ENCODE results near the gene MAGEB17. TPM values are rescaled to one million over a fixed set of nuclear protein-coding genes. Genes with fewer than 3 reads are reported as not detected.

MAGEB17 gene
- total RNA-seq, 1 experiment from 2014 or later: not detected

GRCh38 chrX:16123222-16123786 lies 44.0 kb upstream of the MAGEB17 start, which contains the start of gene GRPR:
TSS of gene GRPR (plus strand) at chrX:16123565. CDS start at chrX:16123954, 389 bp downstream.
- no peak within 1 kb of the TSS for H3K27ac ChIP-seq (ENCODE audit: low read depth, low read length, poor library complexity, severe bottlenecking)
- CTCF ChIA-PET: interaction anchor here (0.8 to 1.2 kb wide), 2 partner anchors 12 to 274 kb away, joined by 3 to 4 read pairs; no protein-coding TSS in a partner anchor

GRCh38 chrX:16124201-16124600 lies 43.1 kb upstream of the MAGEB17 start:
- H3K27ac ChIP-seq (ENCODE audit: low read depth, low read length, poor library complexity, severe bottlenecking): no peak overlapping the region
- no peaks in the 10 kb centered on the region for H3K9me3 ChIP-seq (ENCODE audit: low read depth, low read length, poor library complexity, severe bottlenecking)
- H3K4me3 ChIP-seq (ENCODE audit: low read depth, low read length, poor library complexity, severe bottlenecking): no peak overlapping the region
- peaks cover 3% of the 10 kb centered on the region for H3K4me1 ChIP-seq (ENCODE audit: insufficient read depth, low read length, poor library complexity, severe bottlenecking)
- no peak for DNase-seq (ENCODE audit: low spot score)
- ChIA-PET CTCF (no interaction called here), POLR2A (ENCODE audit: low non-redundant PET) (no interaction called here)
- no TSS peak for BruUV-seq (replicated peaks)
- no peak for TF ChIP-seq CTCF (conservative IDR thresholded peaks at IDR 0.05; ENCODE audit: low read depth, low read length)
- TF ChIP-seq EZH2 (IDR thresholded peaks at IDR 0.05; ENCODE audit: borderline replicate concordance, low read depth, low read length, poor library complexity, severe bottlenecking): no peak
- intact Hi-C loops (cut with micrococcal nuclease; ENCODE audit: unreplicated experiment): loop anchor here (5.0 kb wide), 1 partner anchor 192 kb away; no protein-coding TSS in a partner anchor
- H3K27me3 ChIP-seq (replicated peaks; ENCODE audit: insufficient read depth, low read depth, low read length, poor library complexity): peaks cover 28% of the 10 kb centered on the region
- no peaks in the 10 kb centered on the region for H3K36me3 ChIP-seq (ENCODE audit: insufficient read depth, low read length, poor library complexity, severe bottlenecking)

More at GRCh38 chrX:16123222-16123786, 44.0 kb upstream of the MAGEB17 start, which contains the start of gene GRPR:
- intact Hi-C loops (cut with micrococcal nuclease; ENCODE audit: unreplicated experiment): loop anchor here (5.0 kb wide), 1 partner anchor 191 kb away; no protein-coding TSS in a partner anchor
- Histone ChIP-seq H3K36me3 (ENCODE audit: insufficient read depth, low read length, poor library complexity, severe bottlenecking) (no peaks in the 10 kb centered on the region), H3K4me1 (ENCODE audit: insufficient read depth, low read length, poor library complexity, severe bottlenecking) (peaks cover 3% of the 10 kb centered on the region), H3K9me3 (ENCODE audit: low read depth, low read length, poor library complexity, severe bottlenecking) (no peaks in the 10 kb centered on the region), H3K27me3 (replicated peaks; ENCODE audit: insufficient read depth, low read depth, low read length, poor library complexity) (peaks cover 24% of the 10 kb centered on the region), H3K4me3 (ENCODE audit: low read depth, low read length, poor library complexity, severe bottlenecking) (no peak within 1 kb of the TSS)
- no peak for TF ChIP-seq EZH2 (IDR thresholded peaks at IDR 0.05; ENCODE audit: borderline replicate concordance, low read depth, low read length, poor library complexity, severe bottlenecking)
- TF ChIP-seq CTCF (conservative IDR thresholded peaks at IDR 0.05; ENCODE audit: low read depth, low read length): peak; percentile 88
- POLR2A ChIA-PET (ENCODE audit: low non-redundant PET): no interaction called here
- peak; percentile 91 for DNase-seq (ENCODE audit: low spot score)
- BruUV-seq (replicated peaks): no TSS peak

- intact Hi-C loops (cut with micrococcal nuclease; ENCODE audit: unreplicated experiment): no loop called here
- Histone ChIP-seq H3K36me3 (ENCODE audit: insufficient read depth, low read length, poor library complexity, severe bottlenecking) (no peaks in the 10 kb centered on the region), H3K27ac (ENCODE audit: low read depth, low read length, poor library complexity, severe bottlenecking) (no peak overlapping the region), H3K9me3 (ENCODE audit: low read depth, low read length, poor library complexity, severe bottlenecking) (no peaks in the 10 kb centered on the region), H3K27me3 (replicated peaks; ENCODE audit: insufficient read depth, low read depth, low read length, poor library complexity) (peaks cover 30% of the 10 kb centered on the region), H3K4me3 (ENCODE audit: low read depth, low read length, poor library complexity, severe bottlenecking) (no peak overlapping the region), H3K4me1 (ENCODE audit: insufficient read depth, low read length, poor library complexity, severe bottlenecking) (peaks cover 2% of the 10 kb centered on the region)
- no peak for DNase-seq (ENCODE audit: low spot score)
- ChIA-PET CTCF (no interaction called here), POLR2A (ENCODE audit: low non-redundant PET) (no interaction called here)
- BruUV-seq (replicated peaks): no TSS peak
- TF ChIP-seq EZH2 (IDR thresholded peaks at IDR 0.05; ENCODE audit: borderline replicate concordance, low read depth, low read length, poor library complexity, severe bottlenecking): no peak
- no peak for TF ChIP-seq CTCF (conservative IDR thresholded peaks at IDR 0.05; ENCODE audit: low read depth, low read length)
Measured at GRCh38 chrX:16125520-16126149, 41.6 kb upstream of the MAGEB17 start.

Measured in A673 (cell line).